T-helper 2 cell treated with Interferon-gamma antibody and Interleukin-4, amounts not matched to agents 100 ng/mL and 5 ng/mL, for 36 hours (primary cell): ENCODE results near the gene SH3BP5. TPM values are rescaled to one million over a fixed set of nuclear protein-coding genes. Genes with fewer than 3 reads are reported as not detected.
"Not testable (repeated sequence)": the region's sequence is repeated elsewhere in the genome, so short reads cannot be mapped to it uniquely, and the experiment has no call there.

Source experiments
- intact Hi-C: fragments of 100-400 bp; cut with micrococcal nuclease; formaldehyde crosslinking; loops from one replicate; pipeline ENCODE4 v1.15.1; 2023
- total RNA-seq: library from RNA; stranded (reverse); gene quantifications from 2 replicates; pipeline ENCODE4 v1.2.3, GENCODE V29; 2022

The SH3BP5 gene, protein sequence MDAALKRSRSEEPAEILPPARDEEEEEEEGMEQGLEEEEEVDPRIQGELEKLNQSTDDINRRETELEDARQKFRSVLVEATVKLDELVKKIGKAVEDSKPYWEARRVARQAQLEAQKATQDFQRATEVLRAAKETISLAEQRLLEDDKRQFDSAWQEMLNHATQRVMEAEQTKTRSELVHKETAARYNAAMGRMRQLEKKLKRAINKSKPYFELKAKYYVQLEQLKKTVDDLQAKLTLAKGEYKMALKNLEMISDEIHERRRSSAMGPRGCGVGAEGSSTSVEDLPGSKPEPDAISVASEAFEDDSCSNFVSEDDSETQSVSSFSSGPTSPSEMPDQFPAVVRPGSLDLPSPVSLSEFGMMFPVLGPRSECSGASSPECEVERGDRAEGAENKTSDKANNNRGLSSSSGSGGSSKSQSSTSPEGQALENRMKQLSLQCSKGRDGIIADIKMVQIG
- 41.9 and 42.1 TPM in 2 replicates for total RNA-seq

DNA sequence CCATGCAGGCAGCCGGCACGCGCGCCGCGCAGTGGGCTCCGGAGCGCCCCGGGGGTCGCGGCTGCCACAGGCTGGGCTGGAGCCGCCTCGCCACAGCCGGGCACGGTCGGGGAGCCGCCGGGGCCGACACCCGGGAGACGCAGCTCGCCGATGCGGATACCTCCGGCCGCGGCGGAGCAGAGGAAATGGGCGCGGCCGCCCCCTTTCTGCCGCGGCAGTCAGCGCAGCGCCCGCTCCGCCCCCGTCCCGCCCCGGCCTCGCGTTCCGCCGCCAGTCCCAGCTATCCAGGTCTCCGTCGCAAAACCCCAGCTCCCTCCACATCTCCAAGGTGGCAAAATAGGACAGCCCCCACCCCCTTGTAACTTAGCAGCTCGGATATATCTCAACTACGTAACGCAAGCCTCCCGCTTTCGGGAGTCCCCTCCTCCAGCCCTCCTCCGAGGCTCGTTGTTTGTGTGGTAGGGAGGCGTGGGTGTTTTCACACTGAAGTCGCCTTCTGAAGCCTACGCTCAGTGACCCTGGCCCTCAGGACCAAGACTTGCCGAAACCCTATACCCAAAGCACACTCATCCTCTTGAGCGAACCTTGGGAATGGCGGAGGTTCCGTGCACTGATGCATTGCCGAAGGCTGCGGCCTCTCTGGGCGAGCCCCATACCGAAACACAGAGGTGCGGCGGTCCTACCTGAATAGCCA lies at the start of gene SH3BP5:
Gene SH3BP5, minus strand, starts transcription at position 182 of the 694 bp plus-strand sequence. Its CDS starts 178 bp downstream, at position 4.
- intact Hi-C loops: loop anchor here (1.0 to 5.0 kb wide), 9 partner anchors 14 to 385 kb away; partner anchors contain the start of genes BTD, CAPN7, HACL1 and NR2C2

DNA sequence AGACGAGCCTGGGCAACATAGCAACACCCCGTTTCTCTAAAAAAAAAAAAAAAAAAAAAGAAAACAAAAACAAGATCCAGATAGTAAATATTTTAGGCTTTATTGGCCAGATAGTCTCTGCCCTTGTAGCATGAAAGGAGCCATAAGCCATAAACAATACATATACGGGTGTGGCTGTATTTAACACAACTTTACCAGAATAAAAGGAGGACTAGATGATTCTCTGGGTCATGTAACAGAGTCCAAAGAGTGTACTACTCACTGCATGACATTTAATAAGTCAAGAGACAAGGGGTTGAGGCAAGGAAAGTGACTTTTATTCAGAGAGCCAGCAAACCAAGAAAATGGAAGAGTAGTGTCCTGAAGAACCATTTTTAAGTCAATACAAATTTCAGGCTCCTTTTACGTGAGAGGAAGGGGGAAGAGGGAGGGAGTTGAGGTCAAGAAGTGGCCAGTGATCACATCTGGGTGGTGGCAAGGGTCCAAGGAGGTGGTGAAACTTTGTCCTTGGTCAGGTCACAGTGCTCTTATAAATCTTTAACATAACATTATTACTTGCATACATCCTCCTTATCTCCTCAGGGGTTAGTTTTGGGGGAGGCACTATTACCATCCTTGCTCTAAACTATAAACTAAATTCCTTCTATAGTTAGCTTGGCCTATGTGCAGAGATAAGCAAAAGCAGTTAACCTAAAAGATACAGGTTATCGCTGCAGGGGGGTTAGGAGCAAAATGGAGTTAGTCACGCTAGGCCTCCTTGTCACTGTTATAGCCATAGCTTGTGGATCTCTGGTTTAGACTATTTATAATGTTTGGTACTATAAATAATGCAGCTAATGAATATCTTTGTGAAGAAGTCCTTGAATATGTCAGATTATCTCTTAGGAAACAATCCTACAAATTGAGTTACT lies 48.8 kb upstream of the SH3BP5 start:
- intact Hi-C loops: no loop called here

DNA sequence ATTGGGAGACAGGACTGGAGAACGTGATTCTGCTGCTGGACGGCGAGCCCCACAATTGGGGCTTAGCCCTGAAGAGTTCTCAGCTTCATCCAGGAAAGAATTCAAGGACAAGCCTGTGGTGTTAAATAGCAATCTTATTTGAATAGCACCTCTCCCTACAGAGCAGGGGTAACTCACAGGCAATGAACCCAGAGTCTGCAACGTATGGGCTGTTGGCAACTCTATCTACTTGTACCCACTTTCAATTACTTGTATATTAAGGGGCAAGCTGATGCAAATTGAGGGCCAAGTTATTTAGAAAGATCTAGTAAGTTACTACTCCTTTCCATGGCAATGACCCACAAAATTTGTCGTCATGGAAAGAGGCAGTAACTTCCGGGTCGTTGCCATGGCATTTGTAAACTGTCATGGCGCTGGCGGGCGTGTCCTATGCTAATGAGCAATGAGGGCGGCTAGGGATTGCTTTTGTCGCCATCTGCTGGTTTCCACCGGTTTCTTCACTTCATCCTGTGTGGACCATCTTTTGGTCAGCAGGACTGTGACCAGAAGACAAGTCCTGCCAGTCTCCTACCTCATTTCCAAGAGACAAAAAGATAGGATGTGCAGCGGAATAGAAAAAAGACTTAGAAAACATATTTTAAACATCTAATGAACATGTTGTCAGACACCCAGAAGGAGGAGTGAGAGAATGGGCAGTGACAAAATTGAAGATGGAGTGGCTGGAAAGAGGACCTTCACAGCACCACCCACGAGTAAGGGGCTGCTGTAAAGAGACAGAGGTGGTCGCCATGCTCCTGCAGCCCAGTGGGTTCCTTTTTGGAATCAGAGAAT lies 45.8 kb upstream of the SH3BP5 start:
- intact Hi-C loops: loop anchor here (1.0 kb wide), 8 partner anchors 17 to 223 kb away; partner anchors contain the start of genes BTD, CAPN7, HACL1 and SH3BP5

DNA sequence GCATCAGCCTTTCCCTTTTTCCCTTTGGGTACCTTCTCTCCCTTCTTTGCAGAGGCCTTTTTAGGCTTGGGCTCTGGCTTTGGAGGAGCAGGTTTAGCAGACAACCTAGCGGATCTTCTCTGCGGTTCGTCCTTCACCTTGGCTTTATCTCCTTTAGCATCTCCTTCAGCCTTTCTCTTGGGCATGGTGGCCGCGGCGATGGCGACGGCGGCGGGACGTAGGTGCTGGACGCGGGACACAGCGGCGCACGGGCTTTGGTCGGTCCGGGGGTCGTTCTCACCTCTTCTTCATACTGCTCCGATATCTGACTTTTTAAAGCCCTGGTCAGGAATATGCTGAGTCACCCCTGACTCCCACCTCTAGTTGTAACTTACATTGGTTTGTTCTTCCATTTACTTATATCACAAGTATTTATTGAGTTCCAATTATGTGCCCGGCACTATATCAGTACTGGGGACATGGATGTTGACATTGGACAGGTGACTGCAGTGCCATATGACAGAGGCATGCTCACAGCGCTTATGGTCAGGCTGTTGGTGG lies 43.1 kb upstream of the SH3BP5 start:
- intact Hi-C loops: no loop called here

DNA sequence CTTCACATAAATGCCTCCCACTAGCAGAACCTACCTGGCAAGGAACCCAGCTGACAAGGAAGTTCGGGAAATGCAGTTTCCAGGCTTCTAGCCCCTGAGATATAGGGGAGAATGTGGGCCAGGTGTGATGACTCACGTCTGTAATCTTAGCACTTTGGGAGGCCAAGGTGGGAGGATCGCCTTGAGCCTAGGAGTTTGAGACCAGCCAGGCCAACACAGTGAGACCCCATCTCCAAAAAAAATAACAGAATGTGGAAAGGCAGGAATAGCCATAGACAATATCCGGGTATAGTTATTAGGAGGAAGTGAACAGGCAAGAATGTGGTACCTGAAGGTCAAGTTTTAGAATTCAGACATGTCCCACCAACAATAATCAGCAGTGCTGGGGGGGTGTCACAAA lies 40.5 kb upstream of the SH3BP5 start:
- intact Hi-C loops: no loop called here

DNA sequence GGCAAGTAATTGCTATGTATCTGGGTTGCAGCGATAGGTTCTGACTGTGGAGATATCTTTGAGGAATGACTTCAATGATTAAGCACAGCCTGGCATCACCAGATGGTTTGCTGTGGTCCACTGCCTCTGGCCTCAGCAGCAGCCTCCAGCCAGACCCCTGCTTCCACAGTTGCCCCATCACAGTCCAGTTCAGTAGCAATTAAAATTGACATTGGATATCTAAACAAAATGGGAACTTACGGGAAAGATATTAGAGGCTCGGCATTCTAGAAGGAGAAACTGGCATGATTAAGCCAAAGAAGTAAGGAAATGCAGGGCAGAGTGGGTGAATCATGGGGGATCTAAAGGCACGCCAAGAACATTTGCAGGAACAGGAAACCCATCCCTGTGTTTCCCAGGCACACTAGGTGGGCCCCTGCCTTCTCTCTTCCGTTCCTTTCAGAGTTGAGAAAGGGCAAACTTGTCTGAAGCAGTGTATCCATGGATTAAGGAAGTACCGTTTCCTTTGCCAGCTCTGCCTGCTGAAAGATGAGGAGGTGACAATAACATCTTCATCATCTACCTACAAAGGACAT lies 36.3 kb upstream of the SH3BP5 start:
- intact Hi-C loops: no loop called here

DNA sequence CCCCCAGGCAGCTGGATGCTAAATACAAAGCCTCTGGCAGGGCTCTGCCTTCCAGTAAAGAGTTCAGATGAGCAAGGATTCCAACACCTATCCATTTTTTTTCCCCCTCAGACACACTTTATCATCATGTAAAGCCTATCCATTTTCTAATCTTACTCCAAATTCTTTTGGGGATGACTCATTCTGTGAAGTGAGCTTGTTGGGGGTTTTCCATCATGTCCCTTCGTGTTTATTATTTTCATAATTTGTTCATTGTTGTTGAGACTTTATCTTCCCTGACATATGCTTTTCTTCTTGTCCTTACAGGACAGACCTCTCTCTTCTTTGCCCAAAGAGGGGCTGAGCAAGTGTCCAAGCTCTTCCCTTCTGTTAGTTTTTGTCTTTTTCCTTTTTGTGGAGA lies 34.7 kb upstream of the SH3BP5 start:
- intact Hi-C loops: no loop called here

DNA sequence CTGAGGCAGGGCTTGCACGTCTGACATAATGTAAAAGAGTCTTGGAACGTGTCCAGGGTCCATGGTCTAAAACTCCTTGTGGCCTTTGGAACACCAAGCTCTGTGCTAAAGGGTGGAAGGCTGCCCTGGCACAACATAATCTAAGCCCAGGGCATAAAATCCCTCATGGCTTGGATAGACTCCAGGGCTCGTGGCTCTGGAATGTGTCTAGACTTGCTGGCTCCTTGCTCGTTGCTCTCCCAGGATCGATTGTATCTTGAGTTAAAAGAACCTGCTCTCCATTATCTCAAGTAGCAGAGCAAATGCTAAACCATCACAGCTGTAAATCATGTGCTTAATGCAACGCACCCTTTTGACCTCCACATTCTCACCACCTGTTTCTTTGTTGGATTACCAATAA lies 31.7 kb upstream of the SH3BP5 start:
- intact Hi-C loops: not testable (repeated sequence)

DNA sequence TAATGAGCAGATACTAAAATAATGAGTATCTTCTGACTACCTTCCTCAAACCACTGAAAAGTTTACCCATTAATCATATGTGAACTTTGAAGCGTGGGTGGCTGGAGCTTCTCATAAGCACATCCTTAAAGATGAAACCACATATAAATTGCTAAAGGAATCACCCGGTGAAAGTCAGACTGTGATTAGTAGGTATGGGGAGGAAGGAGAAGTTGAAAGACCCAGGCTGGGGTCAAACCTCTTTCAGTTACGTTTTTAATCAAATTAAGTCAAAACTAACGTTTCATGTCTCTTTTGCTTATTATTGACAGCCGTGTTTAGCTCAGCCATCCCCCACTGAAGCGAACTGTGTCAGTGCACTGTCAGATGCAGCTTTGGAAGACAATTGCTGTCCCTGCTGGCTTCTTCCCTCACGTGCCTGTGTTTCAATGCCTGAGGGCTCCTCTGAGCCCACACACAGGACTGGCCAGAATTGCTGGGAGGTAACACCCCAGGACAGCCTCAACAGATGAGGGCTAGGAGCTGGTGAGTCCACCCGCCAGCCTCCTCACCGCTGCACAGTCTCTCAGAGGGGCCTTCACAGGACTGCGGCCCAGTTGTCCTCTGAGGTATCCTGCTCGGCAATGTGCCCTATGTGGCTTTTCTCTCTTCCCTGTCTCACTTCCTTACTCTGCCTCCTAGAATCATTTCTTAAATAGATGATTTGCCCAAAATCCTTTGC lies 29.3 kb upstream of the SH3BP5 start:
- intact Hi-C loops: loop anchor here (1.0 kb wide), 1 partner anchor 17 kb away; no protein-coding TSS in a partner anchor

DNA sequence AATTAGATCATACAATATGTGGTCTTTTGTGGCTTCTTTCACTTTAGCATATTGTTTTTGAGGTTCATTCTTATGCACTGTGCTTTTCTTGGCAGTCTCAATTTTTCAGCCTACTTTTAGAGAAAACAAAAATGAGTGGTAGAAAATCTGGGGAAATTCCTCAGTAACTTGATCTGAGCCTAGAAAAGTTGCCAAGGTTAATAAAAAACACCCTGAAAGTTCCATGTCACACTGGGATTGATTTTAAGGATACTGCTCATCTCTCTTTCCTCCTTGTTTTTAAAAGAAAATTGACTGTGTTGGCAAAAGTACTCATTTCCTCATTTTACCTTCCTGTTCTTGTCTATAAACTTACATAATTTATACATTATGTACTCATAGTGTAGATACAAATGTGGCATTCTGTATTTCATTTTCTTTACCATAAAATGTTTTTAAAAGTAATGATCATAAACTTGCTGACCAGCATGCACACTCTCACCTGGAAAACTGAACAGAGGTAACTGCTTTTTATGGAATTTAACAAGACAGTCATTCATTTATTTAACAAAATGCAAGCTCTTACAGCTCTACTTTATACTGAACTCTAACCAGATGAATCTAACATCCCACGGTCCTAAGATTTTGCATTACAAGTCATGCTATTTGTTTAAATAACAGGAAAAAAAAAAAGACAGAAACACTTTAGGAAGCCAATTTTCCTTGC lies 28.6 kb upstream of the SH3BP5 start:
- intact Hi-C loops: loop anchor here (1.0 kb wide), 1 partner anchor 17 kb away; no protein-coding TSS in a partner anchor

DNA sequence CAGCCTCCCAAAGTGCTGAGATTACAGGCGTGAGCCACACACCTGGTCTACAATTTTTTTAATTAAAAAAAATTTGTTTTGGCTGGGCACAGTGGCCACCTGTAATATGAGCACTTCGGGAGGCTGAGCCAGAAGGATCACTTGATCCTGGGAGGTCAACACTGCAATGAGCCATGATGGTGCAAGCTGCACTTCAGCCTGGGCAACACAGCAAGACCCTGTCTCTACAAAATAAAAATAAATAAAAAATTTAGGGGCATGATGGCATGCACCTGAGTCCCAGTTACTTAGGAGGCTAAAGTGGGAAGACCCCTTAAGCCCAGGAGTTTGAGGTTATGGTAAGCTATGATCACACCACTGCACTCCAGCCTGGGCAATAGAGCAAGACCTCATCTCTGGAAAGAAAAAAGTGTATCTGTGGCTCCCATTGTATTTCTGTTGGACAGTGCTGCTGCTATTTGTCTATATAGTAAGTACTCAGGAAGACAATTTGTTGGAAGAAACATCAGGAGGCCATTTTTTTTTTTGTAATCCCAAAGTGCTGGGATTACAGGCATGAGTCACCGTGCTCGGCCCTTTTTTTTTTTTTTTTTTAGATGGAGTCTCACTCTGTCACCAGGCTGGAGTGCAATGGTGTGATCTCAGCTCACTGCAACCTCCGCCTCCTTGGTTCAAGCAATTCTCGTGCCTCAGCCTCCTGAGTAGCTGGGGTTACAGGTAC lies 27.5 kb upstream of the SH3BP5 start:
- intact Hi-C loops: no loop called here

DNA sequence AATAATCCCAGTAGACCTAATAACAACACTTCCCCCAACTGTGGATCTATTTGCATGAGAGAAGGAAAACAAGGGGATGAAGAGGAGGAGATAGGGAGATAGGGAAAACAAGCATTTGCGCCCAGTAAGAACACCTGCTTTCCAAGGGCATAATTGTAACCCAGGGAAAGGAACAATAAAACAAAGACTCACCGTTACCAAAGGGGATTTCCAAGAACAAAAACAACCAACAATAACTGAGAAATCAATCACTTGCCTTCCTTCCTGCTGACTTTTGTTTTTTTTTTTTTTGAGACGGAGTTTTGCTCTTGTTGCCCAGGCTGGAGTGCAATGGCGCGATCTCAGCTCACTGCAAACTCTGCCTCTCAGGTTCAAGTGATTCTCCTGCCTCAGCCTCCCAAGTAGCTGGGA lies 24.3 kb upstream of the SH3BP5 start:
- intact Hi-C loops: loop anchor here (1.0 to 2.0 kb wide), 3 partner anchors 9 to 65 kb away; partner anchors contain the start of gene SH3BP5

DNA sequence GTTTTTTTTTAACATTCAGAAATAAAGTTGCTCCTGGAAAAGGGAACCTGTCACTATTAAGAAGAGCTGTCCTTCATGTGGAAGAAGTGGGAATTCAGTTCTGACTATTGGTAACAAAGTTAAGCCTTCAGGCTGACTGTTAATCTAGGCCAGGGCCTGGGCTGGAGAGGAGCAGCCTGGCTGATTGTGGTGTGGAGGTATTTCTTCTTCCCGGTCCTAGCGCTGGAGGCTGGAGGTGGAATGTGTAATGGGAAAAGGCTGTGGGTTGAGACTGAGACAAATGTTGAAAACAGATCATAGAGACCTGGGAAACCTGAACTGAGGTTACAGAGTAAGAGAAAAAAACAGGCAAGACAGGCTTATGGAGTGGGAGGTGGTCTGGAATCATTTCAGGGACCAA lies 23.8 kb upstream of the SH3BP5 start:
- intact Hi-C loops: loop anchor here (1.0 to 2.0 kb wide), 3 partner anchors 9 to 65 kb away; partner anchors contain the start of gene SH3BP5

DNA sequence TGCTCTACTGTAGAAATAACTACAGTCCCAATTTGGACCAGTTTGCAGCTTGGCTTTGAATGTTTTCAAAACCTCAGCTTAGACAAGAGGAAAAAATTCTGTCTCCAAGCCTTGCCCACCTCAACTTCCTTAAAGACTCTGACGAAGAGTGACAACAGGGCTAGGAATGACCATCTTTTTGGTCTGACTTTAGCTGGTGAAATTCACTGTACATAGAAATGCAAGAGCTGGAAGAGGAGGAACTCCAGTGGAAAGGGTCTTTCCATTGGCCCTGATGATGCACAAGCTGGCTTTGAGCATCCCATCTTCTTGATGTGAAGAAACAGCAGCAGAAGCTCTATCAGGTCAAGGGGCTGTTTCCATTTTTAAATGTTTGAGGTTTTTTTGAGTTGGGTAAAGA lies 22.7 kb upstream of the SH3BP5 start:
- intact Hi-C loops: no loop called here

DNA sequence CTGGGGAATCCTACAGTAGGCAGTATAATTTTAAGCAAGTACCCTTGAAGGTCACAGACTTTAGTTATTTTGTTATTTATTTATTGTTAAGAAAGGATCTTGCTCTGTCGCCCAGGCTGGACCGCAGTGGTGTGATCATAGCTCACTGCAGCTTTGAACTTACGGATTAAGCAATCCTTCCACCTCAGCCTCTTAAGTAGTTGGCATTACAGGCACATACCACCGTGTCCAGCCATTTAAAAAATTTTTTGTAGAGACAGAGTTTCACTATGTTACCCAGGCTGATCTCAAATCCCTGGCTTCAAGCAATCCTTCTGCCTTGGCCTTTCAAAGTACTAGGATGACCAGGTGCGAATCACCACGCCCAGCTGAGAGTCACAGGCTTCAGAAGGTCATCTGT lies 22.1 kb upstream of the SH3BP5 start:
- intact Hi-C loops: no loop called here

DNA sequence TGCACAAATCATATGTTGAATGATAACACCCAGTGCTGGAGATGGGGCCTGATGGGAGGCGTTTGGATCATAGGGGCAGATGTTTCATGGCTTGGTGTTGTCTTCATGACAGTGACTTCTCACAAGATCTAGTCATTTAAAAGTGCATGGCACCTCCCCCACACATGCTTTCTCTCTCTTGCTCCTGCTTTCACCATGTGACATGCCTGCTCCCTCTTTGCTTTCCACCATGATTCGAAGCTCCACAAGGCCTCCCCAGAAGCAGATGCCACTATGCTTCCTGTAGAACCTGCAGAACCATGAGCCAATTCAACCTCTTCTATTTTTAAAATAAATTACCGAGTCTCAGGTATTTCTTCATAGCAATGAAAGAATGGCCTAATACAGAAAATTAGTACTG lies 17.8 kb upstream of the SH3BP5 start:
- intact Hi-C loops: no loop called here

DNA sequence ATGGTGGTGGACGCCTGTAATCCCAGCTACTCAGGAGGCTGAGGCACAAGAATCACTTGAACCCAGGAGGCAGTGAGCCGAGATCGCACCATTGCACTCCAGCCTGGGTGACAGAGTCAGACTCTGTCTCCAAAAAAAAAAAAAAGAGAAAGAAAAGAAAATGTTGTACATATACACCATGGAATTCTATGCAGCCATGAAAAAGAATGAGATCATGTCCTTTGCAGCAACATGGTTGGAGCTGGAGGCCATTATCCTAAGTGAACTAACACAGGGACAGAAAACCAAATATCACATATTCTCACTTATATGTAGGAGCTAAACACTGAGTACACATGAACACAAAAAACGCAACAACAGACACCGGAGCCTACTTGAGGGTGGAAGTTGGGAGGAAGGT lies 17.1 kb upstream of the SH3BP5 start:
- intact Hi-C loops: not testable (repeated sequence)

DNA sequence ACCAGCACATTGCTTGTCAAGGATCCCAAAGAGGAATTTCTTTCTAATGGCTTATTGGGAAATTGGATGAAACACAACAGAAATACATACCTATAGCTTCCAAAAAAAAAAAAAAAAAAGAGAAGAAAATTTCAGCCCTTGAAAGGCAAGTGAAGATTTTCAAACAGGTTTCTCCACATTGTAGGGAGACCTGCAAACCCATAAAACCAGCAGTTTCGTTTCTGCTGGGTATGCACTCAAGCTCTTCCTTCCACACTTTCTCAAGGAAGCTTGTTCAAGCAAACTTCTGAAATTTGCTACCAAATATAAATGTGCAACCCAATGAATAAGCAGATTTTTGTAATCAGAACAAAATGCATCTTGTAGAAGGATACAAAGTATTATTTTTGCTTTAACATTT lies 15.9 kb upstream of the SH3BP5 start:
- intact Hi-C loops: no loop called here
